H1 (cell line): ENCODE data around the gene LMAN2. TPM values are rescaled to one million over a fixed set of nuclear protein-coding genes. Genes with fewer than 3 reads are reported as not detected.
A peak's percentile ranks its signal among the peaks of the same experiment; 100 is the strongest.

Source experiments
- BCL11A ChIP-seq, 2 experiments: IDR thresholded peaks; one replicate each; pipeline ENCODE4 v1.6.1; 2011; ENCODE audit warnings: low read depth in 2 of 2, low read length in 2 of 2, mild to moderate bottlenecking in 2 of 2
- CBX5 ChIP-seq: fragments of 300-800, 300-1000 bp; sonication (generic); IDR thresholded peaks from 2 replicates; pipeline ENCODE4 v1.7.1; 2016; ENCODE audit warnings: antibody characterized with exemption, low read length, low read depth
- HDAC6 ChIP-seq: IDR thresholded peaks from one replicate; pipeline ENCODE4 v1.7.1; 2012; ENCODE audit warnings: low read depth, mild to moderate bottlenecking, inconsistent platforms, low read length, moderate library complexity
- NRF1 ChIP-seq: IDR thresholded peaks from 2 replicates; pipeline ENCODE4 v1.6.1; 2011; ENCODE audit warnings: mild to moderate bottlenecking, low read depth, low read length, improper control_type of control experiment
- RAD21 ChIP-seq, 2 experiments: IDR thresholded peaks in 1 of 2; conservative IDR thresholded peaks in 1 of 2; 2 replicates each; pipeline ENCODE4 v1.6.1; 2011; ENCODE audit warnings: low read depth in 2 of 2, low read length in 2 of 2, improper control_type of control experiment in 1 of 2, inconsistent platforms in 1 of 2, mild to moderate bottlenecking in 1 of 2, moderate library complexity in 1 of 2
- RFX5 ChIP-seq: IDR thresholded peaks from 2 replicates; pipeline ENCODE4 v1.6.1; 2011; ENCODE audit warnings: low read depth, low read length, improper control_type of control experiment, borderline replicate concordance
- SIX5 ChIP-seq: IDR thresholded peaks from 2 replicates; pipeline ENCODE4 v1.6.1; 2011; ENCODE audit warnings: mild to moderate bottlenecking, low read depth, low read length
- SP2 ChIP-seq: IDR thresholded peaks from 2 replicates; pipeline ENCODE4 v1.6.1; 2012; ENCODE audit warnings: mild to moderate bottlenecking, low read length, inconsistent platforms
- TBP ChIP-seq: IDR thresholded peaks from 2 replicates; pipeline ENCODE4 v1.6.1; 2011; ENCODE audit warnings: low read depth, low read length, improper control_type of control experiment
- polyA plus RNA-seq, 7 experiments: library from polyadenylated mRNA; depleted of rRNA in 3 of 7; stranded (reverse) in 5 of 7; unstranded in 2 of 7; fragments of >200 nt in 5 of 7; fragments of 200-250 nt in 2 of 7; gene quantifications; 1 replicate in 5 of 7; 2 replicates in 1 of 7; 4 replicates in 1 of 7; pipeline versions ENCODE4 v1.2.1 to v1.2.3, GENCODE V29; 2011 to 2013; ENCODE audit warnings: missing spikeins in 2 of 7, mixed read lengths in 2 of 7
- total RNA-seq: library from RNA; stranded (reverse); fragmentation: NEBNext Ultra II Directional; extraction: Animal tissue kit (Norgen Biotek cat#: 25700); gene quantifications from 2 replicates; pipeline ENCODE4 v1.2.1, GENCODE V29; 2021
- TF ChIP-seq, protein P1 (sequence below): fragments of 300-600 bp; sonication (generic); IDR thresholded peaks from 2 replicates; pipeline ENCODE4 v1.7.1; 2012; ENCODE audit warnings: low read length, moderate library complexity, mild to moderate bottlenecking, inconsistent platforms; ENCODE audit not compliant: insufficient replicate concordance

The LMAN2 gene
- total and polyA plus RNA-seq, 2 of the 8 experiments (the other 6 are each of a cell fraction or from before 2014, with no cell fraction given), result 116 to 225 TPM

DNA sequence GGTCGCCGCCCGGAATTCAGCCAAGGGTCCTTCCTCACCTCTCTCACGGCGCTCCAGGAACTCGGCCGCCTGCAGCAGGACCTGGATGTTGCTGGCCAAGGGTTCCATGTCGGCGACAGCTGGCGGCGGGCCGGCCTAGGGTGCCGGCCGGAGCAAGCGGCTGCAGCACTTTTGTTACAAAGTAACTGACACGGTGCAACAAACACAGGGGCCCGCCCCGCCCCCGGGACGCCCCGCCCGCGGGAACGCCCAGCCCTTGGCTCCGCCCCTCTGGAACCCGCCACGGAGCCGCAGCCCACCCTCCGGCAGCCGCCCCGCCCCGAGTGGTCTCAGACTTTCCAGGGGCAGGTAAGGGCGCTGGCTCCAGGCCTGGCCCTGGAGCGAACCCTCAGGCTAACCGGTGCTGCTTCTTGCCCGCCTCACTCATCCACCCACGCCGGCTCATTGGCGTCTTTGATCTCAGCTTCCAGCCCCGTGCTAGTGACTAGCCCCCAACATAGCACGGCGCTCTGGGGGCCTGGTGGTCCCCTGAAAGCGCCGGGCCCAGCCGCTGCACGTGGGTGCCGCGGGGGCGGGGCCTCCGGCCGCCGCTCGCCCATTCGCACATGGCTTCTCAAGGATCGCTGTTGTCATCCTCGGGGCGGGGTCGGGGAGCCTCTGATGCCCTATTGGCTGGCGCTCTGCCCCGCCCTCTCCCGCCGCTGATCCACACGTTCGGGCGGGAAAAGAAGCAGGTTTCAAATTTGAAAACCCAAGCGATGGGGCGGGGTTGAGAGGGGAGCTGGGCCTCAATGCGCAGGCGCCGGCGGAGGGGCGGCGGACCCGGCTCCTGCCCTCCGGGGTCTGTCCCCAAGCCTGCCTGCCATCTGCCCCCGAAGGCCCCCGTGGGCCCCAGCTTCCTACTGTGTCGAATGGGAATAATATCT, 39.5 kb downstream of the LMAN2 start, which contains the start of gene MXD3 (continued):
- no peak for TF ChIP-seq TBP
- no peak for TF ChIP-seq SP2
- no peak for TF ChIP-seq SIX5
- peak; percentile 90 for TF ChIP-seq NRF1
- TF ChIP-seq, protein P1, sequence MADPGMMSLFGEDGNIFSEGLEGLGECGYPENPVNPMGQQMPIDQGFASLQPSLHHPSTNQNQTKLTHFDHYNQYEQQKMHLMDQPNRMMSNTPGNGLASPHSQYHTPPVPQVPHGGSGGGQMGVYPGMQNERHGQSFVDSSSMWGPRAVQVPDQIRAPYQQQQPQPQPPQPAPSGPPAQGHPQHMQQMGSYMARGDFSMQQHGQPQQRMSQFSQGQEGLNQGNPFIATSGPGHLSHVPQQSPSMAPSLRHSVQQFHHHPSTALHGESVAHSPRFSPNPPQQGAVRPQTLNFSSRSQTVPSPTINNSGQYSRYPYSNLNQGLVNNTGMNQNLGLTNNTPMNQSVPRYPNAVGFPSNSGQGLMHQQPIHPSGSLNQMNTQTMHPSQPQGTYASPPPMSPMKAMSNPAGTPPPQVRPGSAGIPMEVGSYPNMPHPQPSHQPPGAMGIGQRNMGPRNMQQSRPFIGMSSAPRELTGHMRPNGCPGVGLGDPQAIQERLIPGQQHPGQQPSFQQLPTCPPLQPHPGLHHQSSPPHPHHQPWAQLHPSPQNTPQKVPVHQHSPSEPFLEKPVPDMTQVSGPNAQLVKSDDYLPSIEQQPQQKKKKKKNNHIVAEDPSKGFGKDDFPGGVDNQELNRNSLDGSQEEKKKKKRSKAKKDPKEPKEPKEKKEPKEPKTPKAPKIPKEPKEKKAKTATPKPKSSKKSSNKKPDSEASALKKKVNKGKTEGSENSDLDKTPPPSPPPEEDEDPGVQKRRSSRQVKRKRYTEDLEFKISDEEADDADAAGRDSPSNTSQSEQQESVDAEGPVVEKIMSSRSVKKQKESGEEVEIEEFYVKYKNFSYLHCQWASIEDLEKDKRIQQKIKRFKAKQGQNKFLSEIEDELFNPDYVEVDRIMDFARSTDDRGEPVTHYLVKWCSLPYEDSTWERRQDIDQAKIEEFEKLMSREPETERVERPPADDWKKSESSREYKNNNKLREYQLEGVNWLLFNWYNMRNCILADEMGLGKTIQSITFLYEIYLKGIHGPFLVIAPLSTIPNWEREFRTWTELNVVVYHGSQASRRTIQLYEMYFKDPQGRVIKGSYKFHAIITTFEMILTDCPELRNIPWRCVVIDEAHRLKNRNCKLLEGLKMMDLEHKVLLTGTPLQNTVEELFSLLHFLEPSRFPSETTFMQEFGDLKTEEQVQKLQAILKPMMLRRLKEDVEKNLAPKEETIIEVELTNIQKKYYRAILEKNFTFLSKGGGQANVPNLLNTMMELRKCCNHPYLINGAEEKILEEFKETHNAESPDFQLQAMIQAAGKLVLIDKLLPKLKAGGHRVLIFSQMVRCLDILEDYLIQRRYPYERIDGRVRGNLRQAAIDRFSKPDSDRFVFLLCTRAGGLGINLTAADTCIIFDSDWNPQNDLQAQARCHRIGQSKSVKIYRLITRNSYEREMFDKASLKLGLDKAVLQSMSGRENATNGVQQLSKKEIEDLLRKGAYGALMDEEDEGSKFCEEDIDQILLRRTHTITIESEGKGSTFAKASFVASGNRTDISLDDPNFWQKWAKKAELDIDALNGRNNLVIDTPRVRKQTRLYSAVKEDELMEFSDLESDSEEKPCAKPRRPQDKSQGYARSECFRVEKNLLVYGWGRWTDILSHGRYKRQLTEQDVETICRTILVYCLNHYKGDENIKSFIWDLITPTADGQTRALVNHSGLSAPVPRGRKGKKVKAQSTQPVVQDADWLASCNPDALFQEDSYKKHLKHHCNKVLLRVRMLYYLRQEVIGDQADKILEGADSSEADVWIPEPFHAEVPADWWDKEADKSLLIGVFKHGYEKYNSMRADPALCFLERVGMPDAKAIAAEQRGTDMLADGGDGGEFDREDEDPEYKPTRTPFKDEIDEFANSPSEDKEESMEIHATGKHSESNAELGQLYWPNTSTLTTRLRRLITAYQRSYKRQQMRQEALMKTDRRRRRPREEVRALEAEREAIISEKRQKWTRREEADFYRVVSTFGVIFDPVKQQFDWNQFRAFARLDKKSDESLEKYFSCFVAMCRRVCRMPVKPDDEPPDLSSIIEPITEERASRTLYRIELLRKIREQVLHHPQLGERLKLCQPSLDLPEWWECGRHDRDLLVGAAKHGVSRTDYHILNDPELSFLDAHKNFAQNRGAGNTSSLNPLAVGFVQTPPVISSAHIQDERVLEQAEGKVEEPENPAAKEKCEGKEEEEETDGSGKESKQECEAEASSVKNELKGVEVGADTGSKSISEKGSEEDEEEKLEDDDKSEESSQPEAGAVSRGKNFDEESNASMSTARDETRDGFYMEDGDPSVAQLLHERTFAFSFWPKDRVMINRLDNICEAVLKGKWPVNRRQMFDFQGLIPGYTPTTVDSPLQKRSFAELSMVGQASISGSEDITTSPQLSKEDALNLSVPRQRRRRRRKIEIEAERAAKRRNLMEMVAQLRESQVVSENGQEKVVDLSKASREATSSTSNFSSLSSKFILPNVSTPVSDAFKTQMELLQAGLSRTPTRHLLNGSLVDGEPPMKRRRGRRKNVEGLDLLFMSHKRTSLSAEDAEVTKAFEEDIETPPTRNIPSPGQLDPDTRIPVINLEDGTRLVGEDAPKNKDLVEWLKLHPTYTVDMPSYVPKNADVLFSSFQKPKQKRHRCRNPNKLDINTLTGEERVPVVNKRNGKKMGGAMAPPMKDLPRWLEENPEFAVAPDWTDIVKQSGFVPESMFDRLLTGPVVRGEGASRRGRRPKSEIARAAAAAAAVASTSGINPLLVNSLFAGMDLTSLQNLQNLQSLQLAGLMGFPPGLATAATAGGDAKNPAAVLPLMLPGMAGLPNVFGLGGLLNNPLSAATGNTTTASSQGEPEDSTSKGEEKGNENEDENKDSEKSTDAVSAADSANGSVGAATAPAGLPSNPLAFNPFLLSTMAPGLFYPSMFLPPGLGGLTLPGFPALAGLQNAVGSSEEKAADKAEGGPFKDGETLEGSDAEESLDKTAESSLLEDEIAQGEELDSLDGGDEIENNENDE, result no peak
- no peak for TF ChIP-seq RFX5
- no peak for TF ChIP-seq RAD21 (IDR thresholded peaks at IDR 0.05 in 1 of 2, conservative IDR thresholded peaks at IDR 0.05 in 1 of 2; ENCODE audit: low read depth in 2 of 2, low read length in 2 of 2)
- no peak for TF ChIP-seq HDAC6
- TF ChIP-seq CBX5, result no peak
- no peak for TF ChIP-seq BCL11A (IDR thresholded peaks at IDR 0.05; ENCODE audit: low read depth in 2 of 2, low read length in 2 of 2)
